Kidney capillary endothelial cell (primary cell): Measurements from ENCODE around the gene CRCP.
"Not testable (repeated sequence)": the region's sequence is repeated elsewhere in the genome, so short reads cannot be mapped to it uniquely, and the experiment has no call there.

Experiments
- DNase-seq: peaks from one replicate; pipeline ENCODE4 v3.0.0-alpha.2; 2018; ENCODE audit warnings: low spot score

Gene CRCP

GRCh38 chr7:66114743-66115649 is at the start of gene CRCP:
TSS of gene CRCP (plus strand) at chr7:66114847. CDS start at chr7:66114963, 116 bp downstream.
- DNase-seq, result peak; percentile 44

DNA sequence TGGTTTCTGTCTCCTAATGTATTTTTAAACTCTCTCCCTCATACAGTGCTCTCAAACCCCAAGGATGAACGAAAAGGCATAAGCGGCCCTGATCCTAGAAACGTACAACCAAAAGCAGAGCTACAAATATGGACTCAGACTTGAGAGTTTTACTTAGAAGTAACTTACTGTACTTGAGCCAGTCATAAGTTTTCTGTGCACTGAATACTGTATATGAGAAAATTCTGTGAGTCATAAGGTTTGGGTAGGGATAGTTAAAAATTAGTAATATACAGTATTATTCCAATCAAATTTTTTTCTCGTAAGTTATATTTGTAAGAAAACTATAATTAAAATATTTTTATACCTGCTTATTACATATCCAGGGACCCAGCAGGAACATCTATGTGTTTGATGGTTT is 44.9 kb upstream of the CRCP start:
- DNase-seq, result no peak

DNA sequence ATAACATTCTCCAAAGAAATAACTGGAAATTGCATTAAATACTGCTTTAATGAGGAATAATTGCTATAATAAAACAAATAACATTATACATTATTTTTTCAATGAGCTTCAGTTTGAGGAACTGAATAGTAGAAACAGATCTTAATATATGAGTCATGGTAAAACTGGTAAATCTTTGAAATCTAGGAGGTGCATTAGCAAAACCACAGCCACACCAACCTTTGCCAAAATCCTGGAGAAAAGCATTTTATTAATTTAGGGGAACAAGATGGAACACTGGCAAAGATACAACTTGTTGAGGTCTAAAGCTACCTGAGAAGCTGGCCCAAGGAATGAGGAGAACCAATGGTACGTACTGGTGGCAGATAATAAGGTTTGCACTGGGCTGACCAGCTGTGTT is 44.4 kb upstream of the CRCP start:
- DNase-seq, result no peak

- DNase-seq, result not testable (repeated sequence)
Observed at GRCh38 chr7:66072208-66072607, 42.4 kb upstream of the CRCP start.

DNA sequence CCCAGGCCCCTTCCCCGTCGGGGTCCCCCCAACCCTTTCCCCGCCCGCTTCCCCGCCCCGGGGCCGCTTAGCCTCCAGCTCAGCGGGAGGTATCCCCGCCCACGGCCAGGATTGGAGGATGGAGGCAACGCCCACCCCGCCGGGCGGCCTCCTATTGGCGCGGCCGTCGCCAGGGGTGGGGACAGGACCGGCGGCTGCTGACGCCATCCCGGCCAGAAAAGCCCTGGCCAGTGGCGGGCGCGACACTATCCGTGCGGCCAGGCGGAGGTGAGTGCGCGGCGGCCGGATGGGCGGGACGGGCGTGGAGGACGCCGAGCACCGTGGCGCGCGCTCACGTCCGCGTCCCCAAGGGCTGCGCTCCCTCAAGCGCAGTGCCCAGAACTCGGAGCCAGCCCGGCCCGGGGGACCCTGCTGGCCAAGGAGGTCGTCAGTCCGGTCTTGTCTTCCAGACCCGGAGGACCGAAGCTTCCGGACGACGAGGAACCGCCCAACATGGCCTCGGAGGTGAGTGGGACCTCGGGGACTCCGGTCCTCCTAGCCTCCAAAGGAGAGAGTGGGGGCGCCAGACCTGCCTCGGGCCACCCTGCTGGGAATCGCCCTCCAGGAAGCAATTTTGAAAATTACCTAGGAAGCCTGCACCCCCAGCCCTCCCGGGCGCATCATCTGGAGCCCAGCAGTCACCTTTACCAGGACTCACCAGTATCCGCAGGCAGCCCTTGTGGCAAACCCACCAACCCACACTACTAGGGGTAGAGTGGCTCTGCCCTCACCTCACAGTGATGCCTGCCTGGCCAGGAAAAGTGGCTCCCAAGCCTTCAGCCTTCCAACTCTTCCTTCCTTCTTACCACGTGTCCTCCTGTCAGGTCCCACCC is 38.8 kb upstream of the CRCP start, which contains the start of gene ASL:
Gene ASL, plus strand, starts transcription at position 230 of the 872 bp plus-strand sequence. Its CDS starts 263 bp downstream, at position 493.
- DNase-seq, result peak; percentile 93

DNA sequence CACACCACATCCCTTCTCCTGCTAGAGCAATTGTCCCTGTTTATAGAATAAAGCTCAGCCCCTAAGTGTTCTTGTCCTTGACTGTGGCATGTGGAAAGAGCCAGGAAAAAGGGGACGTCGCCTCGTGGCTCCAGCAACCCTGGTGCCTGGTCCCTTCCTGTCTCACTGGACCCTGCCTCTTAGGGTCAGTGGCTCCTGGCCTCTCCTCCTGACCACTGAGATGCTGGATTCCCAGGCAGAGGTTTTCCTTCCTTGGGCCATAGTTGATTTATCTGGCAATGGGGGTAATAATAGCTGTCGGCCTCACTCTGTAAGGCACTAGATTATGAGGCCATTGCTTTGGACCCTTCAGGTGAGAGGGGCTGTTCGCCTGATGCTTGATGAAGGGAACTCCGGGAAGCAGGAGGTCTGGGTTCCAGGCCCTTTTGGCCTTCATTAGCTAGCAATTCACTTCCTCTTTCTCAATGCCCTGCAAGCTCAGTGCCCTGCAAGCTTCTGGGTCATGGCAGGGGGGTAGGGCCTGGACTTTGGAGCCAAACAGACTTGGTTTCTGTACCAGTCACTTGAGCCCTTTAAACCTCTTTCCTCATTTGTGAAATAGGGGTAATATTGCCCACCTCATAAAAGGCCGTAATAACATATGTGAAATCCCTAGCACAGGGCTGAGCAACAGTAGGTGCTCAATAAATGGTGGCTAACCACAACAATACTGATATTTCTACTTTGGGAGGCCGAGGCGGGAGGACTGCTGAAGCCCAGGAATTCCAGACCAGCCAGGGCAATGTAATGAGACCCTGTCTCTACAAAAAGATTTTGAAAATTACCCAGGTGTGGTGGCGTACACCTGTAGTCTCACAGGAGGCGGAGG is 38.0 kb upstream of the CRCP start:
- no peak for DNase-seq

- no peak for DNase-seq
Observed at GRCh38 chr7:66078067-66078466, 36.6 kb upstream of the CRCP start.

GRCh38 chr7:66082083-66082482 is 32.6 kb upstream of the CRCP start:
- no peak for DNase-seq

- no peak for DNase-seq
Observed at GRCh38 chr7:66082886-66083415, 31.7 kb upstream of the CRCP start.

GRCh38 chr7:66083677-66084076 is 31.0 kb upstream of the CRCP start:
- no peak for DNase-seq

DNA sequence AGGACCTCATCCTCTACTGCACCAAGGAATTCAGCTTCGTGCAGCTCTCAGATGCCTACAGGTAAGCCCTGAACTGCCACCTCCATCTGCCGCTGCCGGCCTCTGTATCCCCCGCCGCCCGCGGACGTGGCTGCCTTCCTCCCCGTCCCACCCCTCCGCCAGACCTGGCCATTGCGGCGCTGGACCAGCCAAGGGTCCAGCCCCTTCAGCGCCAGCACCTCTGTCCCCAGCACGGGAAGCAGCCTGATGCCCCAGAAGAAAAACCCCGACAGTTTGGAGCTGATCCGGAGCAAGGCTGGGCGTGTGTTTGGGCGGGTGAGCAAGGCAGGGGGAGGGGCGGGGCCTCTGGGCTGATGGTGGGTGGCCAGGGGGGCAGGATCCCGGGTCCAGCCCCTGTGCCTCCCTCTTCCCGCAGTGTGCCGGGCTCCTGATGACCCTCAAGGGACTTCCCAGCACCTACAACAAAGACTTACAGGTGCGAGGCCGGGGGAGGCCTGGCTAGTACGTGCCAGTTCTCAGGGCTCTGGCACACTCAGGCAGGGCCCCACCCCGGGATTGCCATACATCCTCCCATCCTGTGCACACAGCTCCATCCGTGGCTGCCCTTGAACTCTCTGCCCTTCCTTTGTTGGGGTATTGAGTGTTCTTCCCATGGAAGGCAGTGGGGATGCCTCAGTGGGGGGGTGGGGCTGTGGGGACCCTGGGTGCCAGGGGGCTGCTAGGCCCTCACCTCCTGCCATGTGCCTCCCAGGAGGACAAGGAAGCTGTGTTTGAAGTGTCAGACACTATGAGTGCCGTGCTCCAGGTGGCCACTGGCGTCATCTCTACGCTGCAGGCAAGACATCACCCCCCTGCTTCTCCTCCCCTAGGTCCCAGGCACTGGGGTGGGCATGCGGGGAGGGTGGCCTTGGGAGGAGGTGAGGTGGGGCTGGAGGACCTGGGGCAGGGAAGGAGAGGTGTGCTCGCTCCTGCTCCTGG is 25.5 kb upstream of the CRCP start:
- no peak for DNase-seq

GRCh38 chr7:66092654-66093053 is 22.0 kb upstream of the CRCP start:
- no peak for DNase-seq

GRCh38 chr7:66095010-66095409 is 19.6 kb upstream of the CRCP start:
- no peak for DNase-seq

- DNase-seq, result no peak
Observed at GRCh38 chr7:66099232-66099550, 15.5 kb upstream of the CRCP start.

DNA sequence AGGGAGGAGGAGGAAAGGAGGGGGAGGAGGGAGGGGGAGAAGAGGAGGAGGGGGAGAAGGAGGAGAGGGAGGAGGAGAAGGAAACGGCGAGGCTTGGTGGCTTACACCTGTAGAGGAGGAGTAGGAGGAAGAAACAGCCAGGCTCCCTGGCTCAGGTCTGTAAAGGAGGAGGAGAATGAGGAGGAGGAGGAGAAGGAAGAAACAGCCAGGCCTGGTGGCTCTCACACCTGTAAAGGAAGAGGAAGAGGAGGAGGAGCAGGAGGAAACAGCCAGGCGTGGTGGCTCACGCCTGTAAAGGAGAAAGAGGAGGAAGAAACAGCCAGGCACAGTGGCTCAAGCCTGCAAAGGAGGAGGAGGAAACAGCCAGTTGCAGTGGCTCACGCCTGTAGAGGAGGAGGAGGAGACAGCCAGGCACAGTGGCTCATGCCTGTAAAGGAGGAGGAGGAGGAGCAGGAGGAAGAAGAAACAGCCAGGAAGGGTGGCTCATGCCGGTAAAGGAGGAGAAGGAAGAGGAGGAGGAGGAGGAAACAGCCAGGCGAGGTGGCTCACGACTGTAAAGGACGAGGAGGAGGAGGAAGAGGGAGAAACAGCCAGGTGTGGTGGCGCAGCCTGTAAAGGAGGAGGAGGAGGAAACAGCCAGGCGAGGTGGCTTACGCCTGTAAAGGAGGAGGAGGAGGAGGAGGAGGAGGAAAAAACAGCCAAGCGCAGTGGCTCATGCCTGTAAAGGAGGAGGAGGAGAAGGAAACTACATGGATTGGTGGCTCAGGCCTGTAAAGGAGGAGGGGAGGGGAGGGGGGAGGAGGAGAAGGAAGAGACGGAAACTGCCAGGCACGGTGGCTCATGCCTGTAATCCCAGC is 14.9 kb upstream of the CRCP start:
- peak; percentile 63 for DNase-seq

DNA sequence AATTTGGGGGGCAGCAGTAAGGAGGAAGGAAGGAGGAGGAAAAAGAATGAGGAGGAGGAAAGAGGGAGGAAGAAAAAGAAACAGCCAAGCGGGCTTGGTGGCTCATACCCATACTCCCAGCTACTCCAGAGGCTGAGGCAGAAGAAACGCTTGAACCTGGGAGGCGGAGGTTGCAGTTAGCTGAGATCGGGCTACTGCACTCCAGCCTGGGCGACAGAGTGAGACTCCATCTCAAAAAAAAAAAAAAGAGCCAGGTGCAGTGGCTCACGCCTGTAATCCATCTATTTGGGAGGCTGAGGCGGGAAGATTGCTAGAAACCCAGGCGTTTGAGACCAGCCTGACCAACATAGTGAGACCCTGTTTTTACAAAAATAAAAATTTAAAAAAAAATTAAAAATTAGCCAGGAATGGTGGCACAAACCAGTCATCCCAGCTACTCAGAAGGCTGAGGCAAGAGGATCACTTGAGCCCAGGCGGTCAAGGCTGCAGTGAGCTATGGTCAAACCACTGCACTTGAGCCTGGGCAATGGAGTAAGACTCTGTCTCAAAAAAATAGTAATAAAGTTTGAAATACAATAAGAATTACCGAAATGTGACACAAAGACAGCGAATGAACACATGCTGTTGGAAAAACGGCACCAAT is 14.1 kb upstream of the CRCP start:
- no peak for DNase-seq

DNA sequence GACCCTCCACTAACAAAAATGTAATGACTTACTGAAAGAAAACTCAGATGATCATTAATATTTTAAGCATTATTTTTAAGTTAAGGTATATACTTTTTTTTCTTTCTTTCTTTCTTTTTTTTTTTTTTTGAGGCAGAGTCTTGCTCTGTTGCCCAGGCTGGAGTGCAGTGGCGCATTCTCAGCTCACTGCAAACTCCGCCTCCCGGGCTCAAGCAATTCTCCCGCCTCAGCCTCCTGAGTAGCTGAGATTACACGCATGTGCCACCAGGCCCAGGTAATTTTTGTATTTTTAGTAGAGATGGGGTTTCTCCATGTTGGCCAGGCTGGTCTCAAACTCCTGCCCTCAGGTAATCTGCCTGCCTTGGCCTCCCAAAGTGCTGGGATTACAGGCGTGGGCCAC is 12.5 kb upstream of the CRCP start:
- DNase-seq, result not testable (repeated sequence)

GRCh38 chr7:66103994-66104393 is 10.7 kb upstream of the CRCP start:
- not testable (repeated sequence) for DNase-seq

DNA sequence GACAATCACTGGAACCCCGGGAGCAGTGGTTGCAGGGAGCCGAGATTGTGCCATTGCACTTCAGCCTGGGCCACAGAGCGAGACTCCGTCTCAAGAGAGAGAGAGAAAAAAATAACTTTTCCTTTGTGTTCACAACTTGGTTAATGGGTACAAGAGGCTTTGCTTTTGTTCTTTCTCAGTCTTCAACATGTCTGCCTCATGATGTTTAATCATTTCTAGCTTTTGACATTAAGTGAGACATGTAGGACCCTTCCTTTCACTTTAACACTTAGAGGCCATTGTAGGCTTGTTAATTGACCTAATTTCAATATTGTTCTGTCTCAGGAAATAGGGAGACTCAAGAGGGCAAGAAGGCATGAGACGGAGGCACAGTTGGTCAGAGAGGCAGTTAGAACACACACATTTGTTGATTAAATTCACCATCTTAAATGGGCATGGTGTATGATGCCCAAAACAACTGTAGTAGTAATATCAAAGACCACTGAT is 9.3 kb upstream of the CRCP start:
- no peak for DNase-seq
